GM19193 (cell line): ENCODE data around the gene PGM1.

Experiments
- POLR2A ChIP-seq: IDR thresholded peaks from 4 replicates; pipeline ENCODE4 v1.6.1; 2011; ENCODE audit not compliant: insufficient read depth, insufficient read length; ENCODE audit errors: extremely low read depth

PGM1 gene

GRCh38 chr1:63593886-63594605, 835 bp downstream of the PGM1 start:
- no peak for TF ChIP-seq POLR2A

GRCh38 chr1:63595435-63595834, 2.2 kb downstream of the PGM1 start:
- no peak for TF ChIP-seq POLR2A

GRCh38 chr1:63599799-63600198, 6.6 kb downstream of the PGM1 start:
- TF ChIP-seq POLR2A, result no peak

- no peak for TF ChIP-seq POLR2A
Measured at GRCh38 chr1:63600248-63600647, 7.0 kb downstream of the PGM1 start.

- TF ChIP-seq POLR2A, result no peak
Measured at GRCh38 chr1:63601061-63601460, 7.8 kb downstream of the PGM1 start.

DNA sequence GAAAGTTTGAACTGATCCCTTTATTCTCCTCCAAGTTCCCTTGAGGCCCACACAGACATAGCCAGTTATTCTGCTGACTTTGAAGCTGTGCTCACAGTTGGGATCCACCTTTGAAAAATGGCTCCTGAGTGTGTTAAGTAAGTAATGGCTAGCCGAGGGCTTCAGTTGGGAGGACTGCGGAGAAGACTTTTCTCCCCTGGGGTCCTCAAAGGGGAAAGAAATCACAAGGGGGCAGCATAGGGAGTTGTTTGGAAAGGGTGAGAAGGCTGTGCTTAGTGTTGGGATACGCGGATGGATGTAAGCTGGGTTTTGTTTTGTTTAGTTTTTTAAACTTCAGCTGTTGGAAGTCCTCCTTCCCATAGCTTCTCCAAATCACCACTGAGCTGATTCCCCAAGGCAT, 8.3 kb downstream of the PGM1 start:
- TF ChIP-seq POLR2A, result no peak

DNA sequence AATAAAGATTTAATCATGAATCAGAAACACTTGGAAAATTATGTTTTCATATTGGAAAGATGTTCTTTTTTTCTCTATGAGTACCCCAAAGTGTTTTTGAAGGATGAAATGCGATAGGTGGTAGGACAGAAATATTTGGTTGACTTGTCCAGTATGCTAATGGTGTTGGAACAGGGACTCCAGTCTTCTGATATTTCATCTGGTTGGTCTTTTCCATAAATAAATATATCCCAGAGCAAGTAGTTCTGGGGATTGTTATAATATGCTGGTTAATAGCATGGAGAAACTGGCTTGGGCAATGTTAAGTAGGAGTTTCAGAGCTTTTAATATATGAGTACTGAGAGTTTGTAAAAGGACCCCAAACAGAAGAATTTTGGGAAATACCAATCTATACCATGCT, 8.7 kb downstream of the PGM1 start:
- TF ChIP-seq POLR2A, result no peak

DNA sequence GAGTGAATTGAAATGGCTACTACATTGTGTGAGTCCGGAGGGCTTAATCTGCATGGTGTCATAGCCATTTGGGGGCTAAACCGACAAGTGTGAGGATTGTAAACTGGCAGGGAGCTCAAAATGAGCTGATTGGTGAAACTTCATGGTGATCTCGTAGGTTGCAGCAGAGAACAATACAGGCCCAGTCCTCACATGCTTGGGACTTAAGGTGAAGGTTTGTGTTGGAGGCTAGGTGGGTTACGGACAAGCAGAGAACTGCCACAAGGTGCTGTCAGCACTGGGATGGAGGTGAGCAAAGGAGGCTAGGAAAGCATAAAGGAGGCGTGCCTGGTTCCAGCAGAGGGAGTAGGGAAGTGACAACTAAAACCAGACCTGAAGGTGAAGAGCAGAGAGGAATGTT, 9.4 kb downstream of the PGM1 start:
- no peak for TF ChIP-seq POLR2A

GRCh38 chr1:63603810-63604209, 10.6 kb downstream of the PGM1 start:
- TF ChIP-seq POLR2A, result no peak

- no peak for TF ChIP-seq POLR2A
Measured at GRCh38 chr1:63607322-63607721, 14.1 kb downstream of the PGM1 start.

GRCh38 chr1:63611231-63611630, 18.0 kb downstream of the PGM1 start:
- TF ChIP-seq POLR2A, result no peak

- no peak for TF ChIP-seq POLR2A
Measured at GRCh38 chr1:63612564-63612963, 19.4 kb downstream of the PGM1 start.

- no peak for TF ChIP-seq POLR2A
Measured at GRCh38 chr1:63612971-63613370, 19.8 kb downstream of the PGM1 start.

GRCh38 chr1:63615768-63616420, 22.7 kb downstream of the PGM1 start:
- no peak for TF ChIP-seq POLR2A

- TF ChIP-seq POLR2A, result no peak
Measured at GRCh38 chr1:63617450-63617849, 24.2 kb downstream of the PGM1 start.

DNA sequence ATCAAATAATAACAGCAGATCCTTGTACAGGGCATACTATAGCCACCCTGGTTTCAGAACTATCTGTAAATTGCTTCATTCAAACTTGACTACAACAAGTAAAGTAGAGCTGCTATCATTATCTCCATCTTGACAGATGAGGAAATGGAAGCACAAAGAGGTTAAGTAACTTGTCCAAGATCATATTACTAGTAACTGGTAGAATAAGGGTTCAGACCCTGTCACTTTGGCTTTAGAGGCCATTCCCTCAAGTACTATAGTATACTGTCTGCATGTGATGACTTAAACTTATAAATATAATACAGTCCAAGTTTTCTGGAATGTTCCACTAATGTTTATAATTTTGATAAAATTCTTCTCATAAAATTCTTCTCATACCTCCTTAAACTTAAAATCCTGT, 24.8 kb downstream of the PGM1 start:
- TF ChIP-seq POLR2A, result no peak
